Kidney epithelial cell (primary cell): ENCODE results near the gene TBC1D22A. TPM values are rescaled to one million over a fixed set of nuclear protein-coding genes. Genes with fewer than 3 reads are reported as not detected.

Experiments used
- DNase-seq: peaks from one replicate; pipeline ENCODE4 v3.0.0-alpha.2; 2010; ENCODE audit warnings: low read depth
- H3K27me3 ChIP-seq: 2 replicates; pipeline ENCODE4 v1.6.0; 2011; ENCODE audit warnings: low read length; ENCODE audit not compliant: control insufficient read depth, insufficient read depth
- H3K36me3 ChIP-seq: 2 replicates; pipeline ENCODE4 v1.5.1; 2011; ENCODE audit warnings: low read length; ENCODE audit not compliant: control insufficient read depth, insufficient read depth
- H3K4me3 ChIP-seq: 2 replicates; pipeline ENCODE4 v1.5.1; 2011; ENCODE audit warnings: low read depth, mild to moderate bottlenecking, control low read depth, low read length
- total RNA-seq: library from RNA; depleted of rRNA; stranded (reverse); fragments of >200 nt; gene quantifications from 2 replicates; pipeline ENCODE4 v1.2.3, GENCODE V29; 2015
- TF ChIP-seq, protein P1 (sequence below): IDR thresholded peaks from 2 replicates; pipeline ENCODE4 v1.5.1; 2011; ENCODE audit warnings: mild to moderate bottlenecking, moderate library complexity, low read length, control low read depth, inconsistent platforms; ENCODE audit not compliant: insufficient read depth, poor library complexity, severe bottlenecking

The TBC1D22A gene
- total RNA-seq, 1 donor from 2014 or later: 25.7 TPM

DNA sequence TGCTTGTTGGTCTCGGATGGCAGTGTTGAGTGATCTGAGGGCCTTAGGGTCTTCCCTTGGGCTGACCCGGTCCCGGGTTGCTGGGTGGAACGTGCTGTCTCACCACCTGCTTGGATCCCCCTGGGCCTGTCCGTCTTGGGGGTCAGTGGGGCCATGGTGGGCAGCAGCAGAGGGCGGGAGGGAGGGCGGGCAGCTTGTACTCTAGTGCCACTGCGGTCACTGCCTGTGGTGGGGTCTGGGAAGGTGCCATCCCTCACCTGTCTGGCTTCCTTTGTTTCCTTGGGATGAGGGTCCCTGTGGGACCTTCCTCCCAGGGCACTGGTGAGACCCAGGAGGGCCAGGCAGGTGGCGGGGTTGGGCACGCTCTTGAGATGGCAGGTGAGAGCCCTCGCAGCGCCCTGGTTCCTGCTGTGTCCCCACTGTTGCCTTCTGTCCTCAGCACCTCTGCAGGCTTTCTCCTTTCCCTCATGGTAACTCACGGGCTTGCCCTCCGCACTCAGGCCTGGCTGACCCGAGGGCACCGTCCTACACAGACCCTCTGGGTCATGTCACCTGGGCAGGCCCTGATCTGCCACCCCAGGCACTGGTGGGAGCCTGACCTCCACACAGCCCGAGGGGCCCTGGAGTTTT is 34.2 kb downstream of the TBC1D22A start:
- peaks cover 1% of the 10 kb centered on the region for H3K36me3 ChIP-seq
- TF ChIP-seq, protein P1, sequence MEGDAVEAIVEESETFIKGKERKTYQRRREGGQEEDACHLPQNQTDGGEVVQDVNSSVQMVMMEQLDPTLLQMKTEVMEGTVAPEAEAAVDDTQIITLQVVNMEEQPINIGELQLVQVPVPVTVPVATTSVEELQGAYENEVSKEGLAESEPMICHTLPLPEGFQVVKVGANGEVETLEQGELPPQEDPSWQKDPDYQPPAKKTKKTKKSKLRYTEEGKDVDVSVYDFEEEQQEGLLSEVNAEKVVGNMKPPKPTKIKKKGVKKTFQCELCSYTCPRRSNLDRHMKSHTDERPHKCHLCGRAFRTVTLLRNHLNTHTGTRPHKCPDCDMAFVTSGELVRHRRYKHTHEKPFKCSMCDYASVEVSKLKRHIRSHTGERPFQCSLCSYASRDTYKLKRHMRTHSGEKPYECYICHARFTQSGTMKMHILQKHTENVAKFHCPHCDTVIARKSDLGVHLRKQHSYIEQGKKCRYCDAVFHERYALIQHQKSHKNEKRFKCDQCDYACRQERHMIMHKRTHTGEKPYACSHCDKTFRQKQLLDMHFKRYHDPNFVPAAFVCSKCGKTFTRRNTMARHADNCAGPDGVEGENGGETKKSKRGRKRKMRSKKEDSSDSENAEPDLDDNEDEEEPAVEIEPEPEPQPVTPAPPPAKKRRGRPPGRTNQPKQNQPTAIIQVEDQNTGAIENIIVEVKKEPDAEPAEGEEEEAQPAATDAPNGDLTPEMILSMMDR: no peak

DNA sequence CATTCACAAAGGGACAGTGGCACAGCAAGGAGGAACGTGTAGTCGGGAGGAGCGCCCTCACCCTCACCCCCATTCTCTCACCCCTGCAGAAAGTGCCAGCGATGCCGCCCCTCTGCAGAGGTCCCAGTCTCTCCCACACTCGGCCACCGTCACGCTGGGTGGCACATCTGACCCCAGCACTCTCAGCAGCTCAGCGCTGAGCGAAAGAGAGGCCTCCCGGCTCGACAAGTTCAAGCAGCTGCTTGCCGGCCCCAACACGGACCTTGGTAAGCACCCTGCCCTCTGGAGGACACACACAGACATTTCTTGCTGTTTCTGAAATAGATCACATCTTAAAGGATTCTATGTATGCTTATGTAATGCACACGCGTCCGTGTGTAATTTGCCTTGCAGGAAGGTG is 34.9 kb downstream of the TBC1D22A start:
- Histone ChIP-seq H3K27me3 (no peaks in the 10 kb centered on the region), H3K4me3 (no peak overlapping the region), H3K36me3 (peaks cover 1% of the 10 kb centered on the region)
- TF ChIP-seq, protein P1: peak; percentile 46
- DNase-seq: no peak

More for the DNA sequence above, 34.2 kb downstream of the TBC1D22A start:
- DNase-seq: no peak
- Histone ChIP-seq H3K4me3 (no peak overlapping the region), H3K27me3 (no peaks in the 10 kb centered on the region)

DNA sequence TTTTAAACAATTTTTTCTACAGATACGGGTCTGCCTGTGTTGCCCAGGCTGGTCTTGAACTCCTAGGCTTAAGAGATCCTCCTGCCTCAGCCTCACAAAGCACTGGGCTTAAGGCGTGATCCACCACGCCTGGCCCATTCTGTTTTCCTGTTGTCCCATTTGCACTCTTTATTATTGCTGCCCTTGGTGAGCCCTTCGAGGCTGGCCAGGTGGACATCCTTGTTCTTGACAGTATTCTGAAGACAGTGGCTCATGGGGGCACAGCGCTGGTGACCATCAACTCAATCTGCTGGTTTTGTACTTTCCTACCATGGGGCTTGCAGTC is 35.6 kb downstream of the TBC1D22A start:
- Histone ChIP-seq H3K36me3 (peaks cover 1% of the 10 kb centered on the region), H3K4me3 (no peak overlapping the region), H3K27me3 (no peaks in the 10 kb centered on the region)
- TF ChIP-seq, protein P1: no peak
- DNase-seq: no peak

DNA sequence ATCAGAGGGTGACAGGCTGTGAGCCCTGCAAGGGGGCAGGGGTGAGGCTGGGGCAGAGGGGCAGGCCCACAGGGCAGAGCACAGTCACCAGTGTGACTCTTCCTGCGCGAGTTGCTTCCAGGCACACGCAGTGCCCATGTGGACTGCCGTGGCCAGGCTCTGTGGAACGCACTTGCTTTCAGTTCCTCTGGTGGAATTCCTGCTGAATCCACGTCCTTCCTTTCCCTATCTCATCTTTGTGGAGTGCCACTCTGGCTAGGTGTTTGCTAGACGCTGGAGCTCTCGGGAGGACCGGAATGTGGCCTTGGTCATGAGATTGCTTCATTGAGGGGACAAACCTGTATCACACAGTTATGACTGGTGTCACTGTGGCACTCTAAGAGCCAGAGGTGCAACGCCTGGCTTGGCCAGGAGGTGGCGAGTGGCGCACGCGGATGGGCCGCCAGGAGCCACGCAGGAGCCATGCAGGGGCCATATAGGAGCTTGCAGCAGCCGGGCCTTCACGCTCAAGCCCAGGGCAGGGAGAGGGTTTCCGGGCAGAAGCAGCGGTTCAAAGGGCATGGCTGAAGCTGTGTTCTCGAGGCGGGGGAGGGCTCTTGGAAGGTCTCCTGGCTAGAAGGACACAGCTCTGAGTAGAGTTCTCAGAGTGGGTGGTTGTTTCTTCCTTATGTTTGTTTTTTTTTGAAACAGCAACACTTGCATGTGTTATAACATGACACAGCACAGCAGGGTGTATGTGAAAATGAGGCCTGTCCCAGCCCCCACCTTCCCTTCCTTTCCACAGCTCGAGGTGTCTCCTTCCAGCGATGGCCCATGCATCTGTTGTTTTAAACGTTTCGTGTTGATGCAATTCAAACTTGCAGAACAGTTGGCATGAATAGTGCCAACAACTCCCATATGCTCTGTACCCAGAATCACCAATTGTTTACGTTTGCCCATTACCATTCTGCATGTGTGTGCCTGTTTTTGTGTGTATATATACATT is 36.2 kb downstream of the TBC1D22A start:
- no peak for DNase-seq
- H3K4me3 ChIP-seq: no peak overlapping the region
- TF ChIP-seq, protein P1: peak; percentile 97
- peaks cover 1% of the 10 kb centered on the region for H3K36me3 ChIP-seq
- no peaks in the 10 kb centered on the region for H3K27me3 ChIP-seq

DNA sequence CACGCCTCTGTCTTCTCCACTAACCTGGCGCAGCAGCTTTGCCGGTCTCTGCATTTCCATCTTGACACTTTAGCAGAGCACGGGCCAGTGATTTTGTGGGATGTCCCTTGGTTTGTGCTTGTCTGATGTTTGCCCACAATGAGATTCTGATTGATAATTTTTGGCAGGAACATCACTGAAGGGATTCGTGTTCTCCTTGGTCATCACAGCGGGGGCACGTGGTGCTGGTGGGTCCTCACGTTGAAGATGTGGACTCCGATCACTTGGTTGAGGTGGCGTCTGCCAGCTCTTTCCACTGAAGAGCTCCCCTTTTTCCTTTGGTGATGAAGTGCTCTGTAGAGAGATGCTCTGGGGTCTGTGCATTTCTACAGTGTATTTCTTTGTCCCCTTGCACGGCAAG is 37.2 kb downstream of the TBC1D22A start:
- H3K36me3 ChIP-seq: peaks cover 1% of the 10 kb centered on the region
- no peak overlapping the region for H3K4me3 ChIP-seq
- no peak for DNase-seq
- TF ChIP-seq, protein P1: no peak
- no peaks in the 10 kb centered on the region for H3K27me3 ChIP-seq
